Stimulated activated CD4-positive, alpha-beta T cell treated with anti-CD3 and anti-CD28 coated beads, Interleukin-12 subunit alpha, Interleukin-12 subunit beta, amount 100 ng/mL, for 4 hours (primary cell): ENCODE data around the gene NSMCE1.
"Not testable (repeated sequence)": the region's sequence is repeated elsewhere in the genome, so short reads cannot be mapped to it uniquely, and the experiment has no call there.

Source experiments
- DNase-seq: peaks from one replicate; pipeline ENCODE4 v3.0.0-alpha.2; 2020

The NSMCE1 gene

GRCh38 chr16:27269300-27270150 is 953 bp upstream of the NSMCE1 start:
- DNase-seq = no peak

GRCh38 chr16:27267037-27267677 is 1.4 kb downstream of the NSMCE1 start:
- no peak for DNase-seq

GRCh38 chr16:27265982-27266381 is 2.6 kb downstream of the NSMCE1 start:
- no peak for DNase-seq

- no peak for DNase-seq
These were observed 4.4 kb downstream of the NSMCE1 start for GRCh38 chr16:27264151-27264550.

GRCh38 chr16:27262904-27263423 is 5.6 kb downstream of the NSMCE1 start:
- not testable (repeated sequence) for DNase-seq

GRCh38 chr16:27259710-27260109 is 8.9 kb downstream of the NSMCE1 start:
- no peak for DNase-seq

GRCh38 chr16:27258241-27258734 is 10.3 kb downstream of the NSMCE1 start:
- no peak for DNase-seq

GRCh38 chr16:27257271-27257670 is 11.3 kb downstream of the NSMCE1 start:
- DNase-seq = no peak

GRCh38 chr16:27256861-27257260 is 11.7 kb downstream of the NSMCE1 start:
- no peak for DNase-seq

GRCh38 chr16:27254262-27254811 is 14.2 kb downstream of the NSMCE1 start:
- DNase-seq = no peak

GRCh38 chr16:27253526-27253930 is 15.0 kb downstream of the NSMCE1 start:
- DNase-seq = no peak

GRCh38 chr16:27252206-27252585 is 16.4 kb downstream of the NSMCE1 start:
- no peak for DNase-seq

- DNase-seq = no peak
These were observed 16.9 kb downstream of the NSMCE1 start for GRCh38 chr16:27251541-27252205.

- DNase-seq = not testable (repeated sequence)
These were observed 19.7 kb downstream of the NSMCE1 start for GRCh38 chr16:27248886-27249285.

- no peak for DNase-seq
These were observed 20.5 kb downstream of the NSMCE1 start for GRCh38 chr16:27248036-27248435.

GRCh38 chr16:27247076-27247475 is 21.5 kb downstream of the NSMCE1 start:
- not testable (repeated sequence) for DNase-seq

- DNase-seq = no peak
These were observed 22.1 kb downstream of the NSMCE1 start for GRCh38 chr16:27246439-27246838.

- DNase-seq = no peak
These were observed 23.0 kb downstream of the NSMCE1 start for GRCh38 chr16:27245276-27246172.

GRCh38 chr16:27244363-27244755 is 24.2 kb downstream of the NSMCE1 start:
- no peak for DNase-seq

- DNase-seq = no peak
These were observed 24.7 kb downstream of the NSMCE1 start for GRCh38 chr16:27243725-27244362.

- DNase-seq = no peak
These were observed 25.5 kb downstream of the NSMCE1 start for GRCh38 chr16:27242868-27243590.
